Muscle of back (tissue), 11 donors: ENCODE results near the gene ANKRD17. TPM values are rescaled to one million over a fixed set of nuclear protein-coding genes. Genes with fewer than 3 reads are reported as not detected.

Experiments
- DNase-seq, 3 donors: peaks; one replicate each; pipeline versions ENCODE4 v3.0.0 to v3.0.0-alpha.2; 2013
- polyA plus RNA-seq, 10 donors: library from polyadenylated mRNA; unstranded; fragments of 120-200 nt; gene quantifications; one replicate each; pipeline ENCODE4 v1.2.1, GENCODE V29; 2013; ENCODE audit not compliant: insufficient read length in 10 of 10

The ANKRD17 gene
- polyA plus RNA-seq, 10 donors: 41.7 to 62.9 (median 48.5) TPM

GRCh38 chr4:73066445-73066844, 192.2 kb downstream of the ANKRD17 start:
- no peak for DNase-seq

- no peak for DNase-seq
These were observed 194.1 kb downstream of the ANKRD17 start for GRCh38 chr4:73064536-73064935.

GRCh38 chr4:73055241-73055897, 203.2 kb downstream of the ANKRD17 start:
- no peak for DNase-seq

- peak in 1 of 3 donors; percentile 4 for DNase-seq
These were observed 204.6 kb downstream of the ANKRD17 start for GRCh38 chr4:73053974-73054480.

- DNase-seq: no peak
These were observed 205.5 kb downstream of the ANKRD17 start for GRCh38 chr4:73053076-73053475.

- DNase-seq: no peak
These were observed 207.0 kb downstream of the ANKRD17 start for GRCh38 chr4:73051625-73052024.

- no peak for DNase-seq
These were observed 212.7 kb downstream of the ANKRD17 start for GRCh38 chr4:73045879-73046278.

- DNase-seq: no peak
These were observed 221.5 kb downstream of the ANKRD17 start for GRCh38 chr4:73037057-73037456.

- no peak for DNase-seq
These were observed 222.5 kb downstream of the ANKRD17 start for GRCh38 chr4:73036123-73036522.

- no peak for DNase-seq
These were observed 223.7 kb downstream of the ANKRD17 start for GRCh38 chr4:73034896-73035295.

GRCh38 chr4:73028621-73029020, 230.0 kb downstream of the ANKRD17 start:
- no peak for DNase-seq

Other genes starting within 250 kb of the ANKRD17 start
- 10 to 100 TPM in 9 of 10 donors, 1 to 10 TPM in 1; 8.9 to 14.0 (median 11.5) TPM for gene COX18, start 189.1 kb downstream of the ANKRD17 start, polyA plus RNA-seq
- 100 to 1,000 TPM in 1 of 10 donors, 10 to 100 TPM in 1, 1 to 10 TPM in 1, under 1 TPM in 6, not detected in 1; 0.37 to 112 (median 0.87) TPM for gene ALB, start 145.5 kb upstream of the ANKRD17 start, polyA plus RNA-seq
- 10 to 100 TPM in 1 of 10 donors, 1 to 10 TPM in 1, under 1 TPM in 5, not detected in 3; 0.27 to 20.1 (median 0.45) TPM for gene AFP, start 177.4 kb upstream of the ANKRD17 start, polyA plus RNA-seq
- under 1 TPM in 1 of 10 donors, not detected in 9; 0.08 TPM for gene AFM, start 222.9 kb upstream of the ANKRD17 start, polyA plus RNA-seq